Mesenchymal stem cell (in vitro differentiated cells and primary cell): Measurements from ENCODE around the gene OBI1.

Source experiments
- DNase-seq: peaks from one replicate; pipeline ENCODE4 v3.0.0-alpha.2; 2013
- H2AFZ ChIP-seq: one replicate; pipeline ENCODE4 v1.6.1; 2013; ENCODE audit warnings: low read depth, mild to moderate bottlenecking, control low read depth, inconsistent platforms, low read length, moderate library complexity
- H2AK5ac ChIP-seq: 2 replicates; pipeline ENCODE4 v1.6.1; 2013; ENCODE audit warnings: low read length, moderate library complexity, mild to moderate bottlenecking, inconsistent platforms; ENCODE audit not compliant: severe bottlenecking
- H2BK120ac ChIP-seq: one replicate; pipeline ENCODE4 v1.6.1; 2013; ENCODE audit warnings: low read depth, mild to moderate bottlenecking, inconsistent platforms, low read length, moderate library complexity
- H2BK12ac ChIP-seq, 2 experiments: one replicate each; pipeline ENCODE4 v1.6.1; 2013; ENCODE audit warnings: inconsistent platforms in 2 of 2, low read length in 2 of 2, mild to moderate bottlenecking in 2 of 2, moderate library complexity in 2 of 2, control low read depth in 1 of 2
- H2BK15ac ChIP-seq: one replicate; pipeline ENCODE4 v1.6.1; 2013; ENCODE audit warnings: mild to moderate bottlenecking, low read depth, inconsistent platforms; ENCODE audit not compliant: poor library complexity, severe bottlenecking
- H2BK5ac ChIP-seq: 2 replicates; pipeline ENCODE4 v1.6.1; 2013; ENCODE audit warnings: low read depth, mild to moderate bottlenecking, low read length, control low read depth, inconsistent platforms; ENCODE audit not compliant: poor library complexity, severe bottlenecking
- H3K14ac ChIP-seq, 2 experiments: one replicate each; pipeline ENCODE4 v1.6.1; 2013; ENCODE audit warnings: inconsistent platforms in 2 of 2, low read length in 2 of 2, control low read depth in 1 of 2, mild to moderate bottlenecking in 1 of 2, moderate library complexity in 1 of 2
- H3K18ac ChIP-seq, 2 experiments: one replicate each; pipeline ENCODE4 v1.6.1; 2013; ENCODE audit warnings: inconsistent platforms in 2 of 2, low read length in 2 of 2, control low read depth in 1 of 2, low read depth in 1 of 2, mild to moderate bottlenecking in 1 of 2
- H3K23ac ChIP-seq, 2 experiments: one replicate each; pipeline ENCODE4 v1.6.1; 2013; ENCODE audit warnings: inconsistent platforms in 2 of 2, low read length in 2 of 2, mild to moderate bottlenecking in 2 of 2, moderate library complexity in 2 of 2, control low read depth in 1 of 2
- H3K27ac ChIP-seq: 2 replicates; pipeline ENCODE4 v1.5.1; 2013; ENCODE audit warnings: mild to moderate bottlenecking, moderate library complexity, low read length, control low read depth, inconsistent platforms; ENCODE audit not compliant: poor library complexity, severe bottlenecking
- H3K27me3 ChIP-seq, 2 experiments: 2 replicates each; pipeline versions ENCODE4 v1.6.1 to v1.7.0; 2013; ENCODE audit warnings: low read length in 2 of 2, mild to moderate bottlenecking in 2 of 2, moderate library complexity in 2 of 2, control low read depth in 1 of 2, inconsistent platforms in 1 of 2; ENCODE audit not compliant: control insufficient read depth in 1 of 2, insufficient read depth in 1 of 2
- H3K36me3 ChIP-seq, 2 experiments: 2 replicates each; pipeline versions ENCODE4 v1.6.1 to v1.7.0; 2013; ENCODE audit warnings: low read length in 2 of 2, control low read depth in 1 of 2, inconsistent platforms in 1 of 2, low read depth in 1 of 2, mild to moderate bottlenecking in 1 of 2; ENCODE audit not compliant: insufficient read depth in 2 of 2, control insufficient read depth in 1 of 2
- H3K4ac ChIP-seq, 2 experiments: one replicate each; pipeline ENCODE4 v1.6.1; 2013; ENCODE audit warnings: inconsistent platforms in 2 of 2, low read length in 2 of 2, mild to moderate bottlenecking in 2 of 2, moderate library complexity in 2 of 2, control low read depth in 1 of 2, low read depth in 1 of 2
- H3K4me1 ChIP-seq: 2 replicates; pipeline ENCODE4 v1.6.1; 2013; ENCODE audit warnings: low read depth, low read length, control low read depth; ENCODE audit not compliant: control insufficient read depth, insufficient read depth
- H3K4me2 ChIP-seq: 2 replicates; pipeline ENCODE4 v1.6.1; 2013; ENCODE audit warnings: low read length, mild to moderate bottlenecking, inconsistent platforms; ENCODE audit not compliant: poor library complexity, severe bottlenecking
- H3K4me3 ChIP-seq, 2 experiments: 2 replicates each; pipeline versions ENCODE4 v1.5.1 to v1.7.0; 2013; ENCODE audit warnings: low read length in 2 of 2, mild to moderate bottlenecking in 2 of 2, control low read depth in 1 of 2, low read depth in 1 of 2; ENCODE audit not compliant: insufficient read depth in 1 of 2
- H3K79me1 ChIP-seq: replicated peaks from 2 replicates; pipeline ENCODE4 v1.6.1; 2013; ENCODE audit warnings: mild to moderate bottlenecking, control low read depth, low read length, inconsistent platforms; ENCODE audit not compliant: poor library complexity, severe bottlenecking
- H3K9ac ChIP-seq: 2 replicates; pipeline ENCODE4 v1.7.0; 2013; ENCODE audit warnings: mild to moderate bottlenecking, low read length, moderate library complexity
- H3K9me3 ChIP-seq: 2 replicates; pipeline ENCODE4 v1.7.0; 2013; ENCODE audit warnings: mild to moderate bottlenecking, low read length; ENCODE audit not compliant: control insufficient read depth
- H4K8ac ChIP-seq: one replicate; pipeline ENCODE4 v1.6.1; 2013; ENCODE audit warnings: inconsistent platforms, mild to moderate bottlenecking, low read length, moderate library complexity
- H4K91ac ChIP-seq: one replicate; pipeline ENCODE4 v1.6.1; 2013; ENCODE audit warnings: mild to moderate bottlenecking, low read length, inconsistent platforms
- WGBS: methylation state at CpG from one replicate; pipeline ENCODE4 v1.1.7; 2013; ENCODE audit warnings: mixed read lengths; 5-methylcytosine and 5-hydroxymethylcytosine counted together

The OBI1 gene

DNA sequence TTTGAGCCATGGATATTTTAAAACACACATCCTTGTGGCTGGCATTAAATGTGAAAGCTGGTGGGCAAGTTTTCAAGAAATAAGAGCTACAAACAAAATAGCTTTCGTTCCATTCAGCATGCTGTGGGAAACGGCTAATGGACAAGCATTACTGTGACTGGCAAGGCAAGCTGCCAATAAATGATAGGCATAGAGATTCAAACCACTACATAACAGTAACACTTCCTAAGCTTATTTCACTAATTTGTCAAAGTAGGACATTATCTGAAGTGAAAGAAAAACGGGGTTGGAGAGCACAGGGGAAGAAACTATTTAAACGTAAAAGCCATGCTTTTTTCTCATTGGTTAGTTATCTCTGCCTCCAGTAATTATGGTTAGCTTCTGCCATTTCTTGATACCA is 26.0 kb downstream of the OBI1 start:
- Histone ChIP-seq H3K9me3 (no peaks in the 10 kb centered on the region), H2BK120ac (no peak overlapping the region), H3K23ac (no peak overlapping the region), H3K27ac (no peak overlapping the region), H3K9ac (no peak overlapping the region), H2BK12ac (no peak overlapping the region), H2AFZ (no peak overlapping the region), H3K79me1 (peaks cover 11% of the 10 kb centered on the region), H2AK5ac (no peak overlapping the region), H3K36me3 (peaks cover 0 to 81% of the 10 kb centered on the region in 2 experiments), H3K4me2 (no peak overlapping the region), H3K18ac (no peak overlapping the region), H4K91ac (no peak overlapping the region), H4K8ac (no peak overlapping the region), H2BK5ac (no peak overlapping the region), H3K14ac (no peak overlapping the region), H3K4ac (no peak overlapping the region), H3K4me3 (no peak overlapping the region), H3K27me3 (no peaks in the 10 kb centered on the region), H2BK15ac (no peak overlapping the region), H3K4me1 (no peaks in the 10 kb centered on the region)
- 100% methylated on average over 3 of the region's 4 CpGs for WGBS
- no peak for DNase-seq

DNA sequence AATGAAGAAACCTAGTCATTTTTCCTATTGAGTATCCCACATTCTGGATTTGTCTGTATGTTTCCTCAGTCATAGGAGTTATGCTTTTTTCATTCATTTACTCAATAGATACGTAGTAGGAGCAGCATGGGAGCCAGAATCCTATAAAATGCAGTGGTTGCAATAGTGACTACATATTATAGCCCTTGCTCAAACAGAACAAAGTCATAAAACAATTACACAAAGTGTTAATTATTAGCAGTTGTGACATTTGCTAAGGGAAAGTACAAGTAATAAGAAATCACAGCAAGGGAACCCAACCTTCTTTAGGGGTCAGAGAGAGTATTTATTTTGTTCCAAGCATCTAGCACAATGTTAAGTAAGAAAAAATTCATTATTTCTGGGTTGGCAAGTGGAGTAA is 27.9 kb downstream of the OBI1 start:
- Histone ChIP-seq H2BK5ac (no peak overlapping the region), H3K4me1 (no peaks in the 10 kb centered on the region), H2BK120ac (no peak overlapping the region), H3K27me3 (no peaks in the 10 kb centered on the region), H2BK12ac (no peak overlapping the region), H2BK15ac (no peak overlapping the region), H3K14ac (no peak overlapping the region), H4K91ac (no peak overlapping the region), H3K23ac (no peak overlapping the region), H3K4ac (no peak overlapping the region), H3K9ac (no peak overlapping the region), H3K9me3 (no peaks in the 10 kb centered on the region), H4K8ac (no peak overlapping the region), H3K79me1 (peaks cover 15% of the 10 kb centered on the region), H2AFZ (no peak overlapping the region), H3K4me3 (no peak overlapping the region), H2AK5ac (no peak overlapping the region), H3K27ac (no peak overlapping the region), H3K18ac (no peak overlapping the region), H3K4me2 (no peak overlapping the region), H3K36me3 (peaks cover 0 to 73% of the 10 kb centered on the region in 2 experiments)
- no peak for DNase-seq
- WGBS: no CpG with 5 or more reads among the region's 1 CpG

DNA sequence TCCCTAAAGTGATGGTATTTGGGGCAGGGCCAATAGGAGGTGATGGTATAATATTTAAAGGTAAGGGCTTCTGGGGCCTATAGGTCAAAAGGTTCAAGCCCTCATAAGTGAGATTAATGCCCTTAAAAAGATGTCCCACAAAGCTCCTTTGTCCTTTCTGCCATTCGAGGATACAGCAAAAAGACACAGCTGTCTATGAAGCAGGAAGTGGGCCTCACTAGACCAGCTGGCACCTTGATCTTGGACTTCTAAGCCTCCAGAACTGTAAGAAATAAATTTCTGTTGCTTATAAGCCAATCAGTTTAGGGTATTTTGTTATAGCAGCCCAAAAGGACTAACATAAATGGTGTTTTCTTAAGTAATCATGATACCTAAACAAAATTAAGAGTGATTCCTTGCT is 28.4 kb downstream of the OBI1 start:
- H3K27ac ChIP-seq: no peak overlapping the region
- no peak overlapping the region for H2BK15ac ChIP-seq
- no peak for DNase-seq
- no peak overlapping the region for H3K9ac ChIP-seq
- no peak overlapping the region for H3K4me2 ChIP-seq
- no peak overlapping the region for H3K18ac ChIP-seq
- H3K23ac ChIP-seq: no peak overlapping the region
- H3K14ac ChIP-seq: no peak overlapping the region
- H3K4me3 ChIP-seq: no peak overlapping the region
- H2BK5ac ChIP-seq: no peak overlapping the region
- 90% methylated on average over 1 of the region's 1 CpG for WGBS
- H3K27me3 ChIP-seq: no peaks in the 10 kb centered on the region
- peaks cover 0 to 77% of the 10 kb centered on the region in 2 experiments for H3K36me3 ChIP-seq
- H2BK12ac ChIP-seq: no peak overlapping the region
- no peak overlapping the region for H2BK120ac ChIP-seq
- H2AFZ ChIP-seq: no peak overlapping the region
- no peaks in the 10 kb centered on the region for H3K9me3 ChIP-seq
- H3K4me1 ChIP-seq: peaks cover under 1% of the 10 kb centered on the region
- H3K4ac ChIP-seq: no peak overlapping the region
- no peak overlapping the region for H4K8ac ChIP-seq
- H3K79me1 ChIP-seq: peaks cover 17% of the 10 kb centered on the region
- H4K91ac ChIP-seq: no peak overlapping the region
- H2AK5ac ChIP-seq: no peak overlapping the region

DNA sequence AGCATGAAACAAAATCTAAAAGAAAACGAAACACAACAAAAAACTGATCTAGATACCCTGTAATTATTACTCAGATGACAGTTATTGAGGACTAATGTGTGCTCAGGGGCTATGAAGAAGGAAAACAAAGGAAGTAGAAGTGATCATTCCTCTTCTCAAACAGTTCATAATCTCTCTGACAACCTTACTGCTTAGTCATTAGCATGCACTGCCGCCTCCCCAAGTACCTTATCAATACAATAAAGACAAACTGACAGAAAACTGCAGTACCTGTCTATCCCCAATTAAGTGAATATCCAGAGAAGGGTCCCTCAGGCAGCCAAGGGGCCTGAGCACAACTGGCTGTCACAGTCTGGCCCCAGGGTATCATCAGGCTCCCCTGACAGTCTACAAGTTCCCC is 33.6 kb downstream of the OBI1 start:
- Histone ChIP-seq H4K8ac (no peak overlapping the region), H2BK5ac (no peak overlapping the region), H3K4me2 (no peak overlapping the region), H2BK120ac (no peak overlapping the region), H3K27me3 (no peaks in the 10 kb centered on the region), H3K27ac (no peak overlapping the region), H3K9me3 (no peaks in the 10 kb centered on the region), H3K36me3 (peaks cover 0 to 50% of the 10 kb centered on the region in 2 experiments), H2AFZ (no peak overlapping the region), H2BK12ac (no peak overlapping the region), H3K79me1 (peaks cover 10% of the 10 kb centered on the region), H3K18ac (no peak overlapping the region), H2AK5ac (no peak overlapping the region), H3K4me1 (peaks cover 6% of the 10 kb centered on the region), H3K23ac (no peak overlapping the region), H3K4ac (no peak overlapping the region), H3K9ac (no peak overlapping the region), H3K14ac (no peak overlapping the region), H4K91ac (no peak overlapping the region), H3K4me3 (no peak overlapping the region), H2BK15ac (no peak overlapping the region)
- DNase-seq: no peak
- 100% methylated on average over 1 of the region's 2 CpGs for WGBS
